Neutrophil (primary cell): ENCODE data around the gene MCRIP2.

Source experiments
- H3K27ac ChIP-seq: fragments of 200-600 bp; sonication (generic); 2 replicates; pipeline ENCODE4 v1.5.1; 2016; ENCODE audit warnings: mild to moderate bottlenecking, moderate library complexity
- H3K27me3 ChIP-seq: fragments of 200-600 bp; sonication (generic); 2 replicates; pipeline ENCODE4 v1.6.0; 2016; ENCODE audit warnings: mild to moderate bottlenecking
- H3K36me3 ChIP-seq: fragments of 200-600 bp; sonication (generic); 2 replicates; pipeline ENCODE4 v1.5.1; 2017
- H3K4me1 ChIP-seq, 2 experiments: fragments of 200-600 bp in 1 of 2; sonication (generic) in 1 of 2; 1 replicate in 1 of 2; 2 replicates in 1 of 2; pipeline versions ENCODE4 v1.5.1 to v1.6.1; 2013 to 2016; ENCODE audit warnings: low read depth in 1 of 2, low read length in 1 of 2, mild to moderate bottlenecking in 1 of 2, moderate library complexity in 1 of 2; ENCODE audit not compliant: control insufficient read depth in 1 of 2, insufficient read depth in 1 of 2
- H3K4me3 ChIP-seq, 2 experiments: fragments of 200-600 bp in 1 of 2; sonication (generic) in 1 of 2; 1 replicate in 1 of 2; 2 replicates in 1 of 2; pipeline ENCODE4 v1.5.1; 2013 to 2016; ENCODE audit warnings: low read depth in 1 of 2, low read length in 1 of 2, mild to moderate bottlenecking in 1 of 2, moderate library complexity in 1 of 2
- H3K9me3 ChIP-seq: fragments of 200-600 bp; sonication (generic); 2 replicates; pipeline ENCODE4 v1.5.1; 2016
- TF ChIP-seq, protein P1 (sequence below): fragments of 200-600 bp; sonication (generic); IDR thresholded peaks from 2 replicates; pipeline ENCODE4 v1.5.1; 2016; ENCODE audit warnings: antibody characterized with exemption

The MCRIP2 gene

DNA sequence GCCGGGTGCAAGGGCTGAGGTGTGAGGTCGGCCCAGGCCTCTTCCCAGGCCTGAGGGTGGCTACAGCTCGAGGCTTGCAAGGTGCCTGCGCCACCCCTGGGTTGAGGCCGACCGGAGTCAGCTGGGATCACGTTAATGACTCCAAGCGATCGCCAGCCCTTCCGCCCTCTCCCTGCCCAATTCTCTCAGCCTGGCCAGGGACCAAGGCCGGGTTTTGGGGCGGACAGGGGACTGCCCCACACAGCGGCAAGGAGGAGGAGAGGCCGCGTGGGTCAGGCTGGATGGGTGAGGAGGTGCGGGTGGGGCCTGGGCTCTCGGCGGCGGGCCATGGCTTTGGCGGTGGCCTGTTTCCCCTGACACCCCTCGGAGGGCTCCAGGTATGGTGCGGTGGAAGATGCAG, 51.7 kb downstream of the MCRIP2 start:
- TF ChIP-seq, protein P1, sequence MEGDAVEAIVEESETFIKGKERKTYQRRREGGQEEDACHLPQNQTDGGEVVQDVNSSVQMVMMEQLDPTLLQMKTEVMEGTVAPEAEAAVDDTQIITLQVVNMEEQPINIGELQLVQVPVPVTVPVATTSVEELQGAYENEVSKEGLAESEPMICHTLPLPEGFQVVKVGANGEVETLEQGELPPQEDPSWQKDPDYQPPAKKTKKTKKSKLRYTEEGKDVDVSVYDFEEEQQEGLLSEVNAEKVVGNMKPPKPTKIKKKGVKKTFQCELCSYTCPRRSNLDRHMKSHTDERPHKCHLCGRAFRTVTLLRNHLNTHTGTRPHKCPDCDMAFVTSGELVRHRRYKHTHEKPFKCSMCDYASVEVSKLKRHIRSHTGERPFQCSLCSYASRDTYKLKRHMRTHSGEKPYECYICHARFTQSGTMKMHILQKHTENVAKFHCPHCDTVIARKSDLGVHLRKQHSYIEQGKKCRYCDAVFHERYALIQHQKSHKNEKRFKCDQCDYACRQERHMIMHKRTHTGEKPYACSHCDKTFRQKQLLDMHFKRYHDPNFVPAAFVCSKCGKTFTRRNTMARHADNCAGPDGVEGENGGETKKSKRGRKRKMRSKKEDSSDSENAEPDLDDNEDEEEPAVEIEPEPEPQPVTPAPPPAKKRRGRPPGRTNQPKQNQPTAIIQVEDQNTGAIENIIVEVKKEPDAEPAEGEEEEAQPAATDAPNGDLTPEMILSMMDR = no peak
- Histone ChIP-seq H3K27me3 (peaks cover 78% of the 10 kb centered on the region), H3K9me3 (no peaks in the 10 kb centered on the region), H3K36me3 (no peaks in the 10 kb centered on the region), H3K4me1 (peaks cover 18 to 31% of the 10 kb centered on the region in 2 experiments), H3K27ac (no peak overlapping the region), H3K4me3 (no peak overlapping the region)

DNA sequence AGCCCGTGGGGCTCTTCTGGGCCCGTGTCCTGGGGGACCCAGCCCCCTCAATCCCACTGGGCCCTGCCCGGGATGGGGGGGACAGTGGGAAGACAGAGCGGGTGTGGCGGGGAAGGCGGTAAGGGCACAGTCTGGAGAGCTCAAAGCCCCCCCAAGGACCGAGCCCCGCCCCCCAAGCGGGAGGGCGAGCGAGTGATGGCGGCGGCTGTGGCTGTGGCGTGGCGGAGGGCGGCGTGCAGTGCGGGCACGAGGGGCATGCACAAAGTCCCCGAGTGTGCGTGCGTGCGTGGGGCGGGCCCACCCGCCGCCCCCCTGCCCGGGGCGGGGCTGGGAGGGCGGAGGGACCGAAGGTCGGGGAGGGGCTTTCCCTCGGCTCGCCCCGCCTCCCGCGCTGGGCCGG, 52.1 kb downstream of the MCRIP2 start:
- Histone ChIP-seq H3K36me3 (no peaks in the 10 kb centered on the region), H3K27ac (no peak overlapping the region), H3K4me1 (peaks cover 18 to 31% of the 10 kb centered on the region in 2 experiments), H3K4me3 (no peak overlapping the region), H3K27me3 (peaks cover 82% of the 10 kb centered on the region), H3K9me3 (no peaks in the 10 kb centered on the region)
- TF ChIP-seq, protein P1 = no peak

DNA sequence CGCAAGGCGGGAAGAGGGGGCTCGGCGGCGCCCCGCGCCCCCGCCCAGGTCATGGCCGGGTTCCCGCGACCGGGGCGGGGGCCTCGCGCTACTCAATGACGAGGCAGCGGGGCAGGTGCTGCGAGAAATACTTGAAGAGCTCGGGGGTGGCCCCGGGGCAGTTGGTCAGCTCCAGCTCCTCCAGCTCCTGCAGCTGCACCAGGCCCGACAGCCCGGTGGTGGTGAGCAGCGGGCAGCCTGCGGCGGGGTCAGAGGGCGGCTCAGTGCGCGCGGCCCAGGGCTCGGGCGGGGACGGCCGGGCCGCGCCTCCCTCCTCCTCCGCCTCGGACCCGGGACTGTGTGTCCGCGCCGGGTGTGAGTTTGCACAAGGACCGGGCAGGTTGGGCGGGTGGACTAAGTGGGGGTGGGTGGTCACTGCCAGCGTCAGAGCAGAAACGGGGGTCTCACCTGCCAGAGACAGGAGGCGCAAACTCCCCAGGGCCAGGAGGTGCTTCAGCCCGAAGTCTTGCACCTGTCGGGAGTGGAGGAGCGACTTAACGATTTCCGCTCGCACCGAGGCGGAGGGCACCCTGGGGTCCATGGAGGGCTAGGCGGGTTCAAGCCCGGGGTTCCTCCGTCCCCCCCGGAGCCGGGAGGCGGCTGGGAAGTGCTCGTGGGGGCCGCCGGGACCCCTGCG, 52.7 kb downstream of the MCRIP2 start:
- H3K4me3 ChIP-seq = peak overlapping the region in 1 of 2 experiments; percentile 18
- H3K4me1 ChIP-seq = peaks cover 15 to 30% of the 10 kb centered on the region in 2 experiments
- no peaks in the 10 kb centered on the region for H3K36me3 ChIP-seq
- TF ChIP-seq, protein P1 = no peak
- no peaks in the 10 kb centered on the region for H3K9me3 ChIP-seq
- peaks cover 88% of the 10 kb centered on the region for H3K27me3 ChIP-seq
- no peak overlapping the region for H3K27ac ChIP-seq

DNA sequence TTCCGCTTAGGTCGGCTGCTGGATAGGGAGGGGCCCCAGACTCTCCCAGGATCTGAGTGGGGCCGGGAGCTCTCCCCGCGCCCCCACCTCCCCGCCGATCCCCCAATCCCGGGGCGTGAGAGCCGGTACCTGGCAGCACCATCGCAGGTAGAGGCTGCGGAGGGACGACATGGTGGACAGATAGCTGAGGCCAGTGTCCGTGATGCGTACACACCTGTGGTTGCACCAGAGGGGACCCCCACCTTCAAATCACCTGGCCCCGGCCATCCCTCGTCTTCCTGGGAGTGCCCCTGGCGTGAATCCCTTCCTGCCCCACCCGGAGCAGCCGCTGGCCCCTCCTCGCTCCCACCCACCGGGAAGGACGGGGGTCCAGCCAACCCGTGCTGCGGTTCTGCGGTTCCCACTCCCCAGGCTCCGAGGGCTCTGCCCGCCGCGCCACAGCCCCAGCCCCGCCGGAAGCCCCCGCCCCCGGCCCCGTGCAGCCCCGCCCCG, 53.3 kb downstream of the MCRIP2 start:
- no peaks in the 10 kb centered on the region for H3K36me3 ChIP-seq
- H3K9me3 ChIP-seq = no peaks in the 10 kb centered on the region
- no peak overlapping the region for H3K27ac ChIP-seq
- TF ChIP-seq, protein P1 = no peak
- H3K4me1 ChIP-seq = peaks cover 9 to 25% of the 10 kb centered on the region in 2 experiments
- peak overlapping the region in 1 of 2 experiments; percentile 18 for H3K4me3 ChIP-seq
- H3K27me3 ChIP-seq = peaks cover 93% of the 10 kb centered on the region

DNA sequence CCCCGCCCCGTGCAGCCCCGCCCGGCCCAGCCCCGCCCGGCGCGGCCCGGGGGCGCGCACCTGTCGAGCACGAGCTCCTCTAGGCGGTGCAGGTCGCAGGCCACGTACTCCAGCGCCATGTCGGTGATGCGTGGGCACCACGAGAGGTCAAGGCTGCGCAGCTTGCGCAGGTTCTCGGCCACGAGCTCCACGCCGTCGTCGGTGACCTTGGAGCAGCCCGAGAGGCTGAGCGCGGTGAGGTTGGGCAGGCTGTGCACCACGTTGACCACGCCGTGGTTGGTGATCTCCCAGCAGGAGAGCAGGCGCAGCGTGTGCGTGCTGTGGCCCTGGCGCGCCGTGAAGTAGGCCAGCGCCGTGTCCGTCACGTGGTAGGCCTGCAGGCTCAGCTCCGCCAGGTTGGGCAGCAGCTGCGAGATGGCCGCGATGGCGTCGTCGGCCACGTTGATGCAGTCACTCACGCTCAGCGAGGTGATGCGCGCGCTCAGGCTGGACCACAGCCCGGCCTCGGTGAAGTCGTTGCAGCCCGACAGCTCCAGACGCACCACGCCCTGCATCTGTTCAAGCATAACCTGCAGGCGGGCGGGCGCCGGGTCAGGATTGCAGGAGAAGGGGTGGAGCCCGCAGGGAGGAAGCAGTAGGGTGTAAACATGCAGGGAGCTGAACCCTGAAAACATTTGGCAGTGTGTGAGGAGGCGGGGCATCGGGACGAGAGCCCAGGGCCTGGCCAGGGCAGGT, 53.9 kb downstream of the MCRIP2 start:
- no peak overlapping the region for H3K27ac ChIP-seq
- H3K27me3 ChIP-seq = peaks cover 100% of the 10 kb centered on the region
- TF ChIP-seq, protein P1 = no peak

More for the DNA sequence above, 53.9 kb downstream of the MCRIP2 start:
- peaks cover 8 to 21% of the 10 kb centered on the region in 2 experiments for H3K4me1 ChIP-seq
- H3K36me3 ChIP-seq = no peaks in the 10 kb centered on the region
- H3K4me3 ChIP-seq = peak overlapping the region; percentile 53 to 60
- no peaks in the 10 kb centered on the region for H3K9me3 ChIP-seq
